ENCODE data around the gene ULK3.

Gene ULK3

GRCh38 chr15:74798388-74799254, 44.3 kb downstream of the ULK3 start:
- DNase-seq: no peak

GRCh38 chr15:74795966-74796625, 46.9 kb downstream of the ULK3 start:
- no peak for DNase-seq

GRCh38 chr15:74794970-74795349, 48.0 kb downstream of the ULK3 start:
- no peak for DNase-seq

- DNase-seq: no peak
Measured at GRCh38 chr15:74794248-74794969, 48.5 kb downstream of the ULK3 start.

GRCh38 chr15:74793135-74794028, 49.6 kb downstream of the ULK3 start:
- no peak for DNase-seq

- DNase-seq: no peak
Measured at GRCh38 chr15:74792227-74793016, 50.5 kb downstream of the ULK3 start.

GRCh38 chr15:74791667-74792066, 51.3 kb downstream of the ULK3 start:
- no peak for DNase-seq

GRCh38 chr15:74791007-74791406, 51.9 kb downstream of the ULK3 start:
- no peak for DNase-seq

GRCh38 chr15:74790080-74790916, 52.7 kb downstream of the ULK3 start:
- DNase-seq: peak; percentile 62

GRCh38 chr15:74789741-74790079, 53.2 kb downstream of the ULK3 start:
- DNase-seq: no peak

GRCh38 chr15:74789171-74789631, 53.8 kb downstream of the ULK3 start:
- no peak for DNase-seq

- no peak for DNase-seq
Measured at GRCh38 chr15:74788683-74789151, 54.2 kb downstream of the ULK3 start.

- DNase-seq: no peak
Measured at GRCh38 chr15:74788042-74788682, 54.8 kb downstream of the ULK3 start.

- peak; percentile 68 for DNase-seq
Measured at GRCh38 chr15:74787251-74788041, 55.5 kb downstream of the ULK3 start.

- no peak for DNase-seq
Measured at GRCh38 chr15:74786551-74787165, 56.3 kb downstream of the ULK3 start.

Measured in eye (tissue), 1 donor.